Breast epithelium (tissue), 3 donors: ENCODE data around the gene PREP.

Source experiments
- POLR2A ChIP-seq: fragments of 450-650 bp; IDR thresholded peaks from one replicate; pipeline ENCODE4 v1.6.1; 2016; ENCODE audit warnings: antibody characterized with exemption, mild to moderate bottlenecking, moderate library complexity
- POLR2AphosphoS5 ChIP-seq, 3 donors: sonication (generic); formaldehyde crosslinking; IDR thresholded peaks; one replicate each; pipeline ENCODE4 v1.6.1; 2017; ENCODE audit warnings: antibody characterized with exemption in 3 of 3
- TF ChIP-seq, protein P1 (sequence below), 3 donors: fragments of 450-650 bp; IDR thresholded peaks; one replicate each; pipeline ENCODE4 v1.5.1; 2016 to 2017; ENCODE audit warnings: antibody characterized with exemption in 3 of 3, mild to moderate bottlenecking in 3 of 3, moderate library complexity in 3 of 3

DNA sequence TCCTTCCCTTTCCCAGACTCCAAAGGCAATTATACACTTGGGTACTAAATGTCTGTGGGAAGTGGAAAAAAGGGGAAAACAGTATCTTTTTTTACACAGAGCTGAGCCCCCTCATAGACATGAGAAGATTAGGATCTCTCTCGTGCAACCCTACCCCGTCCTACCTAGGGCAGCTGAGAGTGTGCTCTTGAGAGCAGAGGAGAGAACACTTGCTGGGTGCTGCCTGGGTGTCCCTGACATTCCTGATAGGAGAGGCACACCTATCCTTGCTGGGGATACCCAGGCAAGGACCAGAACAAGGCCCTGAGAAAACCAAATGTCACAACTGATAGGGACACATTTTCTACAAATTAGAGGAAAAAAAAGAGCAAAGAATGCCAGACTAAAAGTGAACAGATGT, 81.2 kb downstream of the PREP start:
- TF ChIP-seq POLR2AphosphoS5 (IDR thresholded peaks at IDR 0.05) (no peak), POLR2A (no peak)
- TF ChIP-seq, protein P1, sequence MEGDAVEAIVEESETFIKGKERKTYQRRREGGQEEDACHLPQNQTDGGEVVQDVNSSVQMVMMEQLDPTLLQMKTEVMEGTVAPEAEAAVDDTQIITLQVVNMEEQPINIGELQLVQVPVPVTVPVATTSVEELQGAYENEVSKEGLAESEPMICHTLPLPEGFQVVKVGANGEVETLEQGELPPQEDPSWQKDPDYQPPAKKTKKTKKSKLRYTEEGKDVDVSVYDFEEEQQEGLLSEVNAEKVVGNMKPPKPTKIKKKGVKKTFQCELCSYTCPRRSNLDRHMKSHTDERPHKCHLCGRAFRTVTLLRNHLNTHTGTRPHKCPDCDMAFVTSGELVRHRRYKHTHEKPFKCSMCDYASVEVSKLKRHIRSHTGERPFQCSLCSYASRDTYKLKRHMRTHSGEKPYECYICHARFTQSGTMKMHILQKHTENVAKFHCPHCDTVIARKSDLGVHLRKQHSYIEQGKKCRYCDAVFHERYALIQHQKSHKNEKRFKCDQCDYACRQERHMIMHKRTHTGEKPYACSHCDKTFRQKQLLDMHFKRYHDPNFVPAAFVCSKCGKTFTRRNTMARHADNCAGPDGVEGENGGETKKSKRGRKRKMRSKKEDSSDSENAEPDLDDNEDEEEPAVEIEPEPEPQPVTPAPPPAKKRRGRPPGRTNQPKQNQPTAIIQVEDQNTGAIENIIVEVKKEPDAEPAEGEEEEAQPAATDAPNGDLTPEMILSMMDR (IDR thresholded peaks at IDR 0.05) = no peak
